Measurements from ENCODE around the gene LYRM2. TPM values are rescaled to one million over a fixed set of nuclear protein-coding genes. Genes with fewer than 3 reads are reported as not detected.

The LYRM2 gene
- total RNA-seq, 4 donors from 2014 or later, result 18.9 to 24.5 (median 19.9) TPM

GRCh38 chr6:89655122-89655521 lies 16.6 kb upstream of the LYRM2 start:
- Histone ChIP-seq H3K4me1 (no peaks in the 10 kb centered on the region), H3K27me3 (no peaks in the 10 kb centered on the region), H3K36me3 (peaks cover 56 to 100% (median 90%) of the 10 kb centered on the region in 4 donors), H3K27ac (replicated peaks in 1 of 4) (no peak overlapping the region), H3K9me3 (no peaks in the 10 kb centered on the region), H3K4me3 (no peak overlapping the region)
- no peak for TF ChIP-seq EP300 (IDR thresholded peaks at IDR 0.05)
- no peak for TF ChIP-seq CTCF (IDR thresholded peaks at IDR 0.05)
- TF ChIP-seq POLR2A (IDR thresholded peaks at IDR 0.05; ENCODE audit: low read depth), result no peak
- no peak for TF ChIP-seq POLR2AphosphoS5 (IDR thresholded peaks at IDR 0.05)
- 87% methylated on average over 2 of the region's 2 CpGs for WGBS
- no peak for DNase-seq (ENCODE audit: extremely low spot score)
- intact Hi-C loops (cut with DNase I), result no loop called here

- WGBS, result 95% methylated on average over 8 of the region's 8 CpGs
- Histone ChIP-seq H3K4me3 (no peak overlapping the region), H3K36me3 (peaks cover 36 to 98% (median 87%) of the 10 kb centered on the region in 4 donors), H3K27ac (replicated peaks in 1 of 4) (no peak overlapping the region), H3K9me3 (no peaks in the 10 kb centered on the region), H3K27me3 (no peaks in the 10 kb centered on the region), H3K4me1 (no peaks in the 10 kb centered on the region)
- intact Hi-C loops (cut with DNase I), result no loop called here
- TF ChIP-seq CTCF (IDR thresholded peaks at IDR 0.05) (no peak), EP300 (IDR thresholded peaks at IDR 0.05) (no peak), POLR2AphosphoS5 (IDR thresholded peaks at IDR 0.05) (no peak), POLR2A (IDR thresholded peaks at IDR 0.05; ENCODE audit: low read depth) (no peak)
- DNase-seq (ENCODE audit: extremely low spot score), result no peak
Observed at GRCh38 chr6:89650579-89650978, 12.0 kb upstream of the LYRM2 start.

GRCh38 chr6:89649682-89650081 lies 11.1 kb upstream of the LYRM2 start:
- 95% methylated on average over 1 of the region's 1 CpG for WGBS
- Histone ChIP-seq H3K9me3 (no peaks in the 10 kb centered on the region), H3K36me3 (peaks cover 33 to 94% (median 82%) of the 10 kb centered on the region in 4 donors), H3K27me3 (no peaks in the 10 kb centered on the region), H3K4me1 (no peaks in the 10 kb centered on the region), H3K4me3 (no peak overlapping the region), H3K27ac (replicated peaks in 1 of 4) (no peak overlapping the region)
- intact Hi-C loops (cut with DNase I), result no loop called here
- TF ChIP-seq EP300 (IDR thresholded peaks at IDR 0.05), result no peak
- TF ChIP-seq CTCF (IDR thresholded peaks at IDR 0.05), result no peak
- no peak for TF ChIP-seq POLR2A (IDR thresholded peaks at IDR 0.05; ENCODE audit: low read depth)
- TF ChIP-seq POLR2AphosphoS5 (IDR thresholded peaks at IDR 0.05), result no peak
- DNase-seq (ENCODE audit: extremely low spot score), result no peak

- no peak overlapping the region for H3K27ac ChIP-seq (replicated peaks in 1 of 4)
- H3K9me3 ChIP-seq, result no peaks in the 10 kb centered on the region
- no peak overlapping the region for H3K4me3 ChIP-seq
- H3K36me3 ChIP-seq, result peaks cover 11 to 73% (median 58%) of the 10 kb centered on the region in 4 donors
- H3K4me1 ChIP-seq, result peaks cover 0 to 7% (median 3%) of the 10 kb centered on the region in 4 donors
- no peaks in the 10 kb centered on the region for H3K27me3 ChIP-seq
- WGBS, result 91% methylated on average over 4 of the region's 4 CpGs
- intact Hi-C loops (cut with DNase I), result no loop called here
- DNase-seq (ENCODE audit: extremely low spot score), result no peak
- TF ChIP-seq EP300 (IDR thresholded peaks at IDR 0.05) (no peak), POLR2A (IDR thresholded peaks at IDR 0.05; ENCODE audit: low read depth) (no peak), POLR2AphosphoS5 (IDR thresholded peaks at IDR 0.05) (no peak), CTCF (IDR thresholded peaks at IDR 0.05) (no peak)
Observed at GRCh38 chr6:89644864-89645263, 6.3 kb upstream of the LYRM2 start.

- Histone ChIP-seq H3K36me3 (peaks cover 9 to 59% (median 48%) of the 10 kb centered on the region in 4 donors), H3K27me3 (no peaks in the 10 kb centered on the region), H3K9me3 (no peaks in the 10 kb centered on the region), H3K4me3 (no peak overlapping the region), H3K27ac (replicated peaks in 1 of 4) (no peak overlapping the region), H3K4me1 (peaks cover 6 to 17% (median 12%) of the 10 kb centered on the region in 4 donors)
- DNase-seq (ENCODE audit: extremely low spot score), result no peak
- intact Hi-C loops (cut with DNase I), result no loop called here
- no peak for TF ChIP-seq POLR2A (IDR thresholded peaks at IDR 0.05; ENCODE audit: low read depth)
- TF ChIP-seq CTCF (IDR thresholded peaks at IDR 0.05), result no peak
- TF ChIP-seq POLR2AphosphoS5 (IDR thresholded peaks at IDR 0.05), result no peak
- TF ChIP-seq EP300 (IDR thresholded peaks at IDR 0.05), result no peak
- WGBS, result 49% methylated on average over 2 of the region's 3 CpGs
Observed at GRCh38 chr6:89643406-89643805, 4.9 kb upstream of the LYRM2 start.
